Tongue (tissue), 2 donors: ENCODE results near the gene PHLPP1. TPM values are rescaled to one million over a fixed set of nuclear protein-coding genes. Genes with fewer than 3 reads are reported as not detected.
"Not testable (repeated sequence)": the region's sequence is repeated elsewhere in the genome, so short reads cannot be mapped to it uniquely, and the experiment has no call there.

ENCODE experiments used
- DNase-seq: peaks from one replicate; pipeline ENCODE4 v3.0.0-alpha.2; 2015
- total RNA-seq: library from RNA; depleted of rRNA; stranded (reverse); fragments of >200 nt; gene quantifications from one replicate; pipeline ENCODE4 v1.2.3, GENCODE V29; 2014

Gene PHLPP1
- total RNA-seq, 1 donor from 2014 or later = 8.8 TPM

- no peak for DNase-seq
These were observed 183.0 kb downstream of the PHLPP1 start for GRCh38 chr18:62898359-62898758.

GRCh38 chr18:62899534-62899933 lies 184.2 kb downstream of the PHLPP1 start:
- no peak for DNase-seq

GRCh38 chr18:62900132-62900883 lies 185.0 kb downstream of the PHLPP1 start:
- DNase-seq = no peak

- DNase-seq = no peak
These were observed 187.4 kb downstream of the PHLPP1 start for GRCh38 chr18:62902776-62903175.

- DNase-seq = no peak
These were observed 189.3 kb downstream of the PHLPP1 start for GRCh38 chr18:62904396-62905285.

- DNase-seq = no peak
These were observed 197.5 kb downstream of the PHLPP1 start for GRCh38 chr18:62912885-62913284.

- DNase-seq = not testable (repeated sequence)
These were observed 198.5 kb downstream of the PHLPP1 start for GRCh38 chr18:62913824-62914223.

GRCh38 chr18:62914871-62915392 lies 199.6 kb downstream of the PHLPP1 start:
- no peak for DNase-seq

- no peak for DNase-seq
These were observed 203.0 kb downstream of the PHLPP1 start for GRCh38 chr18:62918361-62918760.

- no peak for DNase-seq
These were observed 203.9 kb downstream of the PHLPP1 start for GRCh38 chr18:62919109-62919838.

GRCh38 chr18:62925031-62925688 lies 209.8 kb downstream of the PHLPP1 start:
- no peak for DNase-seq

GRCh38 chr18:62928326-62928725 lies 213.0 kb downstream of the PHLPP1 start:
- no peak for DNase-seq

- DNase-seq = no peak
These were observed 218.0 kb downstream of the PHLPP1 start for GRCh38 chr18:62933261-62933887.

- no peak for DNase-seq
These were observed 220.7 kb downstream of the PHLPP1 start for GRCh38 chr18:62935994-62936393.

GRCh38 chr18:62937065-62937464 lies 221.7 kb downstream of the PHLPP1 start:
- DNase-seq = no peak

- no peak for DNase-seq
These were observed 222.7 kb downstream of the PHLPP1 start for GRCh38 chr18:62938006-62938405.

GRCh38 chr18:62938487-62938886 lies 223.1 kb downstream of the PHLPP1 start:
- no peak for DNase-seq

- peak; percentile 30 for DNase-seq
These were observed 224.1 kb downstream of the PHLPP1 start for GRCh38 chr18:62939433-62939832.

- DNase-seq = no peak
These were observed 224.6 kb downstream of the PHLPP1 start for GRCh38 chr18:62939926-62940325.

- DNase-seq = no peak
These were observed 227.2 kb downstream of the PHLPP1 start for GRCh38 chr18:62942578-62942977.

GRCh38 chr18:62944454-62944853 lies 229.1 kb downstream of the PHLPP1 start:
- DNase-seq = no peak
